ENCODE measurements around the gene CDCP2.
"Not testable (repeated sequence)": the region's sequence is repeated elsewhere in the genome, so short reads cannot be mapped to it uniquely, and the experiment has no call there.

Gene CDCP2

GRCh38 chr1:54168206-54168965 lies 15.6 kb upstream of the CDCP2 start:
- no peak for DNase-seq (ENCODE audit: low read depth in 3 of 3)

- no peak for DNase-seq (ENCODE audit: low read depth in 3 of 3)
Observed at GRCh38 chr1:54167422-54168139, 14.8 kb upstream of the CDCP2 start.

- DNase-seq (ENCODE audit: low read depth in 3 of 3) = not testable (repeated sequence)
Observed at GRCh38 chr1:54166357-54166756, 13.6 kb upstream of the CDCP2 start.

GRCh38 chr1:54165146-54165545 lies 12.3 kb upstream of the CDCP2 start:
- DNase-seq (ENCODE audit: low read depth in 3 of 3) = no peak

- DNase-seq (ENCODE audit: low read depth in 3 of 3) = no peak
Observed at GRCh38 chr1:54163573-54163972, 10.8 kb upstream of the CDCP2 start.

GRCh38 chr1:54163051-54163450 lies 10.3 kb upstream of the CDCP2 start:
- DNase-seq (ENCODE audit: low read depth in 3 of 3) = no peak

- no peak for DNase-seq (ENCODE audit: low read depth in 3 of 3)
Observed at GRCh38 chr1:54161495-54162168, 8.8 kb upstream of the CDCP2 start.

- DNase-seq (ENCODE audit: low read depth in 3 of 3) = no peak
Observed at GRCh38 chr1:54160351-54160750, 7.6 kb upstream of the CDCP2 start.

- no peak for DNase-seq (ENCODE audit: low read depth in 3 of 3)
Observed at GRCh38 chr1:54159733-54160316, 7.0 kb upstream of the CDCP2 start.

GRCh38 chr1:54158071-54158470 lies 5.3 kb upstream of the CDCP2 start:
- no peak for DNase-seq (ENCODE audit: low read depth in 3 of 3)

GRCh38 chr1:54157401-54157800 lies 4.6 kb upstream of the CDCP2 start:
- DNase-seq (ENCODE audit: low read depth in 3 of 3) = no peak

- DNase-seq (ENCODE audit: low read depth in 3 of 3) = no peak
Observed at GRCh38 chr1:54156986-54157385, 4.2 kb upstream of the CDCP2 start.

- no peak for DNase-seq (ENCODE audit: low read depth in 3 of 3)
Observed at GRCh38 chr1:54156201-54156600, 3.4 kb upstream of the CDCP2 start.

GRCh38 chr1:54153535-54154439 lies 987 bp upstream of the CDCP2 start:
- DNase-seq (ENCODE audit: low read depth in 3 of 3) = no peak

- DNase-seq (ENCODE audit: low read depth in 3 of 3) = no peak
Observed at GRCh38 chr1:54151013-54151412, 1.8 kb downstream of the CDCP2 start.

- DNase-seq (ENCODE audit: low read depth in 3 of 3) = no peak
Observed at GRCh38 chr1:54149734-54150133, 3.1 kb downstream of the CDCP2 start.

GRCh38 chr1:54144366-54144765 lies 8.4 kb downstream of the CDCP2 start:
- DNase-seq (ENCODE audit: low read depth in 3 of 3) = no peak

GRCh38 chr1:54142146-54142900 lies 10.5 kb downstream of the CDCP2 start:
- DNase-seq (ENCODE audit: low read depth in 3 of 3) = no peak

- DNase-seq (ENCODE audit: low read depth in 3 of 3) = no peak
Observed at GRCh38 chr1:54139711-54140110, 13.1 kb downstream of the CDCP2 start.

GRCh38 chr1:54138994-54139393 lies 13.8 kb downstream of the CDCP2 start:
- no peak for DNase-seq (ENCODE audit: low read depth in 3 of 3)

Data from stimulated activated CD4-positive, alpha-beta T cell treated with anti-CD3 and anti-CD28 coated beads, TNF-alpha, amount 100 ng/mL, for 48 hours (primary cell).